B cell (primary cell): ENCODE measurements around the gene CDHR5. TPM values are rescaled to one million over a fixed set of nuclear protein-coding genes. Genes with fewer than 3 reads are reported as not detected.

Experiments used
- ATAC-seq: fragments of 200-7000 bp; cut with Tn5 transposase; one replicate; pipeline ENCODE4 v1.10.0; 2021; ENCODE audit warnings: low read depth, mild to moderate bottlenecking, moderate number of reproducible peaks, moderate library complexity
- CTCF ChIA-PET: fragments of 350-600 bp; sonication (Branson Sonifier 250); formaldehyde crosslinking; loops from one replicate; lab custom pipeline; 2021; ENCODE audit warnings: antibody characterized with exemption, inconsistent platforms; lab: Charles Lee
- POLR2A ChIA-PET: fragments of 350-600 bp; sonication (Branson Sonifier 250); formaldehyde crosslinking; loops from one replicate; lab custom pipeline; 2021; ENCODE audit warnings: antibody characterized with exemption; lab: Charles Lee
- DNase-seq: peaks from one replicate; pipeline ENCODE4 v3.0.0; 2013
- H2AFZ ChIP-seq: 2 replicates; pipeline ENCODE4 v1.6.1; 2012; ENCODE audit warnings: mild to moderate bottlenecking, low read depth, low read length; ENCODE audit not compliant: insufficient read depth, poor library complexity, severe bottlenecking
- H3K27ac ChIP-seq, 2 donors: 1 replicate in 1 of 2; 2 replicates in 1 of 2; pipeline ENCODE4 v1.5.1; 2012 to 2013; ENCODE audit warnings: low read length in 2 of 2, mild to moderate bottlenecking in 2 of 2, moderate library complexity in 1 of 2
- H3K27me3 ChIP-seq, 4 experiments: fragments of 200-600 bp in 1 of 4; sonication (generic) in 1 of 4; replicated peaks in 1 of 4; 1 replicate in 2 of 4; 2 replicates in 2 of 4; pipeline versions ENCODE4 v1.6.1 to v1.7.0; 2013 to 2016; ENCODE audit warnings: low read length in 3 of 4, mild to moderate bottlenecking in 2 of 4, mixed read lengths in 1 of 4, moderate library complexity in 1 of 4; ENCODE audit not compliant: insufficient read depth in 4 of 4, control insufficient read depth in 3 of 4; ENCODE audit errors: control extremely low read depth in 1 of 4
- H3K36me3 ChIP-seq, 2 experiments: replicated peaks in 1 of 2; 1 replicate in 1 of 2; 2 replicates in 1 of 2; pipeline versions ENCODE4 v1.6.1 to v1.7.1; 2013; ENCODE audit warnings: low read length in 1 of 2; ENCODE audit not compliant: insufficient read depth in 2 of 2, control insufficient read depth in 1 of 2; ENCODE audit errors: control extremely low read depth in 1 of 2, extremely low read depth in 1 of 2
- H3K4me1 ChIP-seq, 2 donors: fragments of 200-600 bp in 1 of 2; sonication (generic) in 1 of 2; 1 replicate in 1 of 2; 2 replicates in 1 of 2; pipeline versions ENCODE4 v1.5.1 to v1.6.1; 2013 to 2017; ENCODE audit warnings: low read length in 2 of 2; ENCODE audit not compliant: control insufficient read depth in 2 of 2, insufficient read depth in 2 of 2
- H3K4me2 ChIP-seq: replicated peaks from 2 replicates; pipeline ENCODE3; 2012; ENCODE audit warnings: mild to moderate bottlenecking, low read depth, low read length; ENCODE audit not compliant: poor library complexity, severe bottlenecking
- H3K4me3 ChIP-seq, 5 experiments: fragments of 200-600 bp in 1 of 5; sonication (generic) in 1 of 5; 1 replicate in 3 of 5; 2 replicates in 2 of 5; pipeline versions ENCODE4 v1.5.1 to v1.7.0; 2011 to 2016; ENCODE audit warnings: low read length in 4 of 5, mild to moderate bottlenecking in 4 of 5, low read depth in 2 of 5, control low read depth in 1 of 5, moderate library complexity in 1 of 5; ENCODE audit not compliant: insufficient read depth in 1 of 5; ENCODE audit errors: control extremely low read depth in 1 of 5, extremely low read depth in 1 of 5
- H3K79me2 ChIP-seq: fragments of 200-600 bp; sonication (generic); one replicate; pipeline ENCODE4 v1.6.0; 2016; ENCODE audit warnings: low read length; ENCODE audit not compliant: control insufficient read depth, insufficient read depth
- H3K9ac ChIP-seq: fragments of 200-600 bp; sonication (generic); 2 replicates; pipeline ENCODE4 v1.6.1; 2017; ENCODE audit warnings: mild to moderate bottlenecking, low read length, moderate library complexity
- H3K9me3 ChIP-seq, 3 donors: one replicate each; pipeline versions ENCODE4 v1.6.1 to v1.7.1; 2013; ENCODE audit warnings: low read length in 2 of 3; ENCODE audit not compliant: control insufficient read depth in 2 of 3, insufficient read depth in 1 of 3; ENCODE audit errors: control extremely low read depth in 1 of 3
- H4K20me1 ChIP-seq: 2 replicates; pipeline ENCODE4 v1.6.0; 2012; ENCODE audit warnings: mild to moderate bottlenecking, low read length; ENCODE audit not compliant: insufficient read depth, control insufficient read depth, poor library complexity, severe bottlenecking
- H3K27ac Mint-ChIP-seq: one replicate; pipeline ENCODE4 v1.8.0; 2021; ENCODE audit warnings: mixed read lengths
- H3K27me3 Mint-ChIP-seq: one replicate; pipeline ENCODE4 v1.8.0; 2021; ENCODE audit warnings: mixed read lengths
- H3K4me1 Mint-ChIP-seq: one replicate; pipeline ENCODE4 v1.8.0; 2021; ENCODE audit warnings: mixed read lengths
- H3K4me3 Mint-ChIP-seq: one replicate; pipeline ENCODE4 v1.8.0; 2021; ENCODE audit warnings: mixed read lengths
- H3K9me3 Mint-ChIP-seq: one replicate; pipeline ENCODE4 v1.8.0; 2022; ENCODE audit warnings: mixed read lengths; ENCODE audit not compliant: insufficient read depth
- CTCF ChIP-seq: fragments of 200-600 bp; IDR thresholded peaks from one replicate; pipeline ENCODE4 v1.8.0; 2022; ENCODE audit warnings: antibody characterized with exemption, mild to moderate bottlenecking
- EZH2 ChIP-seq: IDR thresholded peaks from 2 replicates; pipeline ENCODE4 v1.6.1; 2012; ENCODE audit warnings: borderline replicate concordance, low read depth, mild to moderate bottlenecking, moderate library complexity, low read length; ENCODE audit not compliant: insufficient read depth, poor library complexity, severe bottlenecking
- WGBS: methylation state at CpG from one replicate; pipeline ENCODE4 v1.1.5; 2013; ENCODE audit warnings: missing lambda C conversion rate; ENCODE audit not compliant: insufficient coverage; 5-methylcytosine and 5-hydroxymethylcytosine counted together
- intact Hi-C: fragments of 100-400 bp; cut with micrococcal nuclease; formaldehyde crosslinking; loops from one replicate; pipeline ENCODE4 v1.10.0; 2022
- polyA plus RNA-seq: library from polyadenylated mRNA; depleted of rRNA; stranded (reverse); fragments of >200 nt; gene quantifications from 2 replicates; pipeline ENCODE4 v1.2.3, GENCODE V29; 2012
- total RNA-seq, 2 donors: library from RNA; stranded (reverse); fragments of 120-200 nt in 1 of 2; gene quantifications; 1 replicate in 1 of 2; 2 replicates in 1 of 2; pipeline versions ENCODE4 v1.2.3 to v1.2.4, GENCODE V29; 2013 to 2022

The CDHR5 gene
- total and polyA plus RNA-seq, 2 donors (not counting 1 experiment from before 2014, with no cell fraction given): 0.09 TPM; not detected in 1

DNA sequence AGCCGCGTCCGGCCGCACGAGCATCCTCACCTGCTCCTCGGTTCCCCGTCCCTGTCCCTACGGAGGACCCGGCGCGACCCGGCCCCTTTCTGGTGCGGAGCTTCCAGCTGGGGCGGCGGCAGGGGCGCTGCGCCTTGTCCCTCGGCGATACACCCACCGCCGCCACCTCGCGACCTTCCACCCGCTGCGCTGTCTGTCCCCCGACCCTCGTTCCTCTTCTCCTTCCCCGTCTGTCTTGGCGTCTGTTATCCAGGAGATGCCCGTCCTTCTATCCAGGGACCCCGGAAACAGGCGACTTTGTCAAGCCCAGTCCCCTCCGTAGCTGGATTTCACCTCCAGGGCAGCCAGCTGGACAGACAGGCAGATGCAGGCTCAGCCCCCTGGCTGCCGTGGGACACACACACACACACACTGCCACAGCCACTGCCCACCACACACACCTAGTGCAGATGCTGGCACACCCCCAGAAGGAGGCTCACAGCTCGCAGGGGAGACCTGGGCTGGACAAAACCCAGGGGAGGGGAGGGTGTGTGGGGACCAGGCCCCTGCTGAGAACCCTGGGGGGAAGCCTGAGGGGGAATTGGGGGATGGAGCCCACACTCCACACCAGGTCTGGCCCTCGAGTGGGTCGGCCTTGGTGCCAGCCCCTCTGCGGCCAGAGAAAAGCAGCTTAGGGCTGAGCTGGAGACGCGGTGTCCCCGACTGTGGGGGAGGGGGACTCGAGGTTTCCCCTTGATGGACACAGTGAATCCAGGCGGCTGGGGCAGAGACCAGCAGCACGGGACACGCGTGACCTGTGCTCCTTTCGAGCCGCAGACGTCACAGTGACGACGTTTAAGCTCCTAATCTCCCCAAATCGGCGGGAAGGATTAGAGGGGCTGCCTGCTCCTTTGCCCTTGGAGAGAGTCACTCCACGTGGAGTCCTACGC, 13.1 kb upstream of the CDHR5 start:
- TF ChIP-seq EZH2: no peak
- TF ChIP-seq CTCF: no peak
- H2AFZ ChIP-seq: no peak overlapping the region
- Mint-ChIP-seq H3K27ac (no peak overlapping the region), H3K4me3 (peak overlapping the region; percentile 64), H3K27me3 (peaks cover 28% of the 10 kb centered on the region), H3K9me3 (no peaks in the 10 kb centered on the region), H3K4me1 (peaks cover 21% of the 10 kb centered on the region)
- H3K79me2 ChIP-seq: peaks cover 2% of the 10 kb centered on the region
- WGBS: 38% methylated on average over 51 of the region's 55 CpGs
- no peak overlapping the region for H3K27ac ChIP-seq
- intact Hi-C loops: no loop called here
- no peak for ATAC-seq
- CTCF ChIA-PET: no interaction called here
- DNase-seq: peak; percentile 38
- H3K36me3 ChIP-seq: no peaks in the 10 kb centered on the region
- no peak overlapping the region for H3K4me3 ChIP-seq
- H3K4me1 ChIP-seq: peaks cover 24 to 28% of the 10 kb centered on the region in 2 donors
- peak overlapping the region; percentile 63 for H3K4me2 ChIP-seq
- peaks cover 0 to 38% (median 20%) of the 10 kb centered on the region in 4 experiments for H3K27me3 ChIP-seq
- POLR2A ChIA-PET: no interaction called here
- H4K20me1 ChIP-seq: peaks cover 16% of the 10 kb centered on the region
- peaks cover 0 to 7% (median 0%) of the 10 kb centered on the region in 3 donors for H3K9me3 ChIP-seq
- H3K9ac ChIP-seq: no peak overlapping the region

DNA sequence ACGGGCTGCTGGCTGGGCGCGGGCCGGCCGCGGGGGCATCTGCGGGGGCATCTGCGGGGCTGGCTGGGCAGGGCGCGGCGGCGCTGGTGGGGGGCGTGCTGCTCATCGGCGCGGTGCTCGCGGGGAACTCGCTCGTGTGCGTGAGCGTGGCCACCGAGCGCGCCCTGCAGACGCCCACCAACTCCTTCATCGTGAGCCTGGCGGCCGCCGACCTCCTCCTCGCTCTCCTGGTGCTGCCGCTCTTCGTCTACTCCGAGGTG, 12.5 kb upstream of the CDHR5 start:
- 4% methylated on average over 34 of the region's 34 CpGs for WGBS
- intact Hi-C loops: no loop called here

More for the DNA sequence above, 12.5 kb upstream of the CDHR5 start:
- ChIA-PET CTCF (no interaction called here), POLR2A (no interaction called here)
- H4K20me1 ChIP-seq: peaks cover 16% of the 10 kb centered on the region
- H3K27me3 ChIP-seq: peaks cover 0 to 38% (median 20%) of the 10 kb centered on the region in 4 experiments
- no peak overlapping the region for H3K4me3 ChIP-seq
- H3K9me3 Mint-ChIP-seq: no peaks in the 10 kb centered on the region
- DNase-seq: no peak
- H3K36me3 ChIP-seq: no peaks in the 10 kb centered on the region
- H3K27ac ChIP-seq: no peak overlapping the region
- H3K27me3 Mint-ChIP-seq: peaks cover 28% of the 10 kb centered on the region
- TF ChIP-seq EZH2 (no peak), CTCF (no peak)
- no peak overlapping the region for H2AFZ ChIP-seq
- H3K4me1 ChIP-seq: peaks cover 24 to 28% of the 10 kb centered on the region in 2 donors
- H3K27ac Mint-ChIP-seq: no peak overlapping the region
- peak overlapping the region; percentile 64 for H3K4me3 Mint-ChIP-seq
- H3K4me2 ChIP-seq: peak overlapping the region; percentile 63
- no peak overlapping the region for H3K9ac ChIP-seq
- H3K79me2 ChIP-seq: no peaks in the 10 kb centered on the region
- H3K9me3 ChIP-seq: peaks cover 0 to 7% (median 0%) of the 10 kb centered on the region in 3 donors
- ATAC-seq: no peak
- peaks cover 21% of the 10 kb centered on the region for H3K4me1 Mint-ChIP-seq
